Epithelial cell of esophagus (primary cell): ENCODE measurements around the gene MED20.

Experiments used
- DNase-seq: peaks from one replicate; pipeline ENCODE4 v3.0.0; 2010; ENCODE audit warnings: low read depth
- H3K4me3 ChIP-seq: 2 replicates; pipeline ENCODE4 v1.5.1; 2011; ENCODE audit warnings: mild to moderate bottlenecking, low read length, control low read depth
- CTCF ChIP-seq: IDR thresholded peaks from 2 replicates; pipeline ENCODE4 v1.5.1; 2011; ENCODE audit warnings: low read depth, mild to moderate bottlenecking, low read length, control low read depth, inconsistent platforms; ENCODE audit not compliant: insufficient read depth; ENCODE audit errors: missing control alignments

MED20 gene

DNA sequence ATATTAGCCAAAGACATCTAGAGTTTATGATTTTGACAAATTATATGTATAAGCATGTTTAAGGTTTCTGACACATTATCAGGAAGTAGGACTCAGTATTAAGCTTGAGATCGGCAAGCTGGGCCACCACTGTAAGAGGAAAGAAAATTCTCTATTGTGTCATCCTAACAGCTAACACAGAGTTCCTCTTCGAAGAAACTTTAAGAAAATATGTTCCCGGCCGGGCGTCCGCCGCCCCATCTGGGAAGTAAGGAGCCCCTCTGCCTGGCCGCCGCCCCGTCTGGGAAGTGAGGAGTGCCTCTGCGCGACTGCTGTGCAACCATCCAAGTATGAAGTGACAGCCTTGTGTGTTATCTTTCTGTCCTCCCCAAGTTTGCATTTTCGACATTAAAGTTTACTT, 48.8 kb downstream of the MED20 start:
- no peak for DNase-seq
- TF ChIP-seq CTCF, result no peak
- H3K4me3 ChIP-seq, result no peak overlapping the region

GRCh38 chr6:41871691-41872090, 49.2 kb downstream of the MED20 start:
- TF ChIP-seq CTCF, result no peak
- DNase-seq, result no peak
- no peak overlapping the region for H3K4me3 ChIP-seq

GRCh38 chr6:41859356-41859755, 61.6 kb downstream of the MED20 start:
- H3K4me3 ChIP-seq, result no peak overlapping the region
- no peak for DNase-seq
- TF ChIP-seq CTCF, result no peak

DNA sequence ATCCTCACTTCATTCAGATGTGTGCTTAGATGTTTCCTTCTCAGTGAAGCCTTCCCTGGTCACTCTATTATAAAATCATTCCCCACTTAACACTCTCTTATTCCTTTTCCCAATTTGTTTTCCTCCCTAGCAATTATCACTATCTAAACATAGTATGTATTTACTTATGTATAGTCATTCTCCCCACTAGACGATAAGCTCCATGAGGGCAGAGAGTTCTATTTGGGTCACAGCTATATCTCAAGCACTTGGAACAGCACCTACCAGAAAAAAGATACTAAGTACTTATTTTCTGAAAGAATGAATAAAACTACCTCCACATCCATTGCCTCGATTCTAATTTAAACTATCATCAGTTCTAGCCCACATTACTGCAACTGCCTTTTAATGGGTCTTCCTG, 62.2 kb downstream of the MED20 start:
- no peak for TF ChIP-seq CTCF
- DNase-seq, result no peak

More for the DNA sequence above, 62.2 kb downstream of the MED20 start:
- no peak overlapping the region for H3K4me3 ChIP-seq
